Measurements from ENCODE around the gene TMEM167B.

Gene TMEM167B

GRCh38 chr1:109136766-109137165 is 46.2 kb downstream of the TMEM167B start:
- no peak overlapping the region for H2BK5ac ChIP-seq (ENCODE audit: low read length)

GRCh38 chr1:109137958-109138357 is 47.4 kb downstream of the TMEM167B start:
- H3K4me2 ChIP-seq (ENCODE audit: insufficient read depth, low read length, poor library complexity, severe bottlenecking) = no peak overlapping the region
- H2AFZ ChIP-seq (ENCODE audit: low read length) = no peak overlapping the region
- H3K27me3 ChIP-seq (ENCODE audit: control insufficient read depth in 3 of 3, insufficient read depth in 3 of 3, low read depth in 1 of 3, low read length in 3 of 3) = peaks cover 0 to 2% (median 0%) of the 10 kb centered on the region in 3 experiments
- H2BK15ac ChIP-seq (ENCODE audit: low read length) = no peak overlapping the region
- no peak overlapping the region for H3K4me3 ChIP-seq (ENCODE audit: low read length in 2 of 2)
- H3K14ac ChIP-seq (ENCODE audit: low read length) = no peak overlapping the region
- no peak overlapping the region for H2BK120ac ChIP-seq (ENCODE audit: low read depth, low read length)
- no CpG with 5 or more reads among the region's 3 CpGs for WGBS, 2 donors (ENCODE audit: extremely low coverage in 2 of 2, insufficient read length in 2 of 2, insufficient replicate concordance in 1 of 2)
- no peak overlapping the region for H3K4ac ChIP-seq (ENCODE audit: low read length)
- no peak overlapping the region for H3K9ac ChIP-seq (ENCODE audit: low read depth, low read length, poor library complexity)
- no peak overlapping the region for H3K18ac ChIP-seq (ENCODE audit: low read length)
- H2BK12ac ChIP-seq (ENCODE audit: low read length) = no peak overlapping the region
- peaks cover 0 to 3% of the 10 kb centered on the region in 2 donors for H3K4me1 ChIP-seq (ENCODE audit: control insufficient read depth in 2 of 2, insufficient read depth in 1 of 2, low read depth in 1 of 2, low read length in 2 of 2)
- H3K27ac ChIP-seq (replicated peaks; ENCODE audit: low read length) = no peak overlapping the region
- DNase-seq (ENCODE audit: low spot score) = no peak
- no peak overlapping the region for H3K23ac ChIP-seq (ENCODE audit: low read depth, low read length, poor library complexity)
- no peak overlapping the region for H4K8ac ChIP-seq (ENCODE audit: low read depth, low read length)
- H4K91ac ChIP-seq (ENCODE audit: low read depth, low read length, poor library complexity) = no peak overlapping the region
- no peaks in the 10 kb centered on the region for H3K79me1 ChIP-seq (ENCODE audit: low read depth, low read length)
- no peak overlapping the region for H2AK5ac ChIP-seq (ENCODE audit: low read depth, low read length)
- H3K36me3 ChIP-seq (replicated peaks in 1 of 2; ENCODE audit: control insufficient read depth in 2 of 2, insufficient read depth in 2 of 2, low read length in 2 of 2) = no peaks in the 10 kb centered on the region
- no peaks in the 10 kb centered on the region for H3K9me3 ChIP-seq (replicated peaks in 1 of 2; ENCODE audit: control insufficient read depth in 2 of 2, insufficient read depth in 1 of 2, low read depth in 1 of 2, low read length in 2 of 2)
- H2BK5ac ChIP-seq (ENCODE audit: low read length) = no peak overlapping the region

More at GRCh38 chr1:109136766-109137165, 46.2 kb downstream of the TMEM167B start:
- H3K14ac ChIP-seq (ENCODE audit: low read length) = no peak overlapping the region
- no peak overlapping the region for H2BK12ac ChIP-seq (ENCODE audit: low read length)
- H3K36me3 ChIP-seq (replicated peaks in 1 of 2; ENCODE audit: control insufficient read depth in 2 of 2, insufficient read depth in 2 of 2, low read length in 2 of 2) = no peaks in the 10 kb centered on the region
- no peaks in the 10 kb centered on the region for H3K9me3 ChIP-seq (replicated peaks in 1 of 2; ENCODE audit: control insufficient read depth in 2 of 2, insufficient read depth in 1 of 2, low read depth in 1 of 2, low read length in 2 of 2)
- no peak overlapping the region for H3K4me2 ChIP-seq (ENCODE audit: insufficient read depth, low read length, poor library complexity, severe bottlenecking)
- no peak overlapping the region for H2BK15ac ChIP-seq (ENCODE audit: low read length)
- no peak overlapping the region for H2AK5ac ChIP-seq (ENCODE audit: low read depth, low read length)
- no peaks in the 10 kb centered on the region for H3K79me1 ChIP-seq (ENCODE audit: low read depth, low read length)
- H3K4me1 ChIP-seq (ENCODE audit: control insufficient read depth in 2 of 2, insufficient read depth in 1 of 2, low read depth in 1 of 2, low read length in 2 of 2) = peaks cover 0 to 3% of the 10 kb centered on the region in 2 donors
- no peak for DNase-seq (ENCODE audit: low spot score)
- H4K91ac ChIP-seq (ENCODE audit: low read depth, low read length, poor library complexity) = no peak overlapping the region
- no peak overlapping the region for H3K23ac ChIP-seq (ENCODE audit: low read depth, low read length, poor library complexity)
- H3K27ac ChIP-seq (replicated peaks; ENCODE audit: low read length) = no peak overlapping the region
- no CpG with 5 or more reads among the region's 6 CpGs for WGBS, 2 donors (ENCODE audit: extremely low coverage in 2 of 2, insufficient read length in 2 of 2, insufficient replicate concordance in 1 of 2)
- no peak overlapping the region for H3K4me3 ChIP-seq (ENCODE audit: low read length in 2 of 2)
- H3K27me3 ChIP-seq (ENCODE audit: control insufficient read depth in 3 of 3, insufficient read depth in 3 of 3, low read depth in 1 of 3, low read length in 3 of 3) = peaks cover 0 to 2% (median 0%) of the 10 kb centered on the region in 3 experiments
- no peak overlapping the region for H3K4ac ChIP-seq (ENCODE audit: low read length)
- no peak overlapping the region for H3K9ac ChIP-seq (ENCODE audit: low read depth, low read length, poor library complexity)
- H2AFZ ChIP-seq (ENCODE audit: low read length) = peak overlapping the region; percentile 22
- no peak overlapping the region for H2BK120ac ChIP-seq (ENCODE audit: low read depth, low read length)
- H4K8ac ChIP-seq (ENCODE audit: low read depth, low read length) = no peak overlapping the region
- no peak overlapping the region for H3K18ac ChIP-seq (ENCODE audit: low read length)

GRCh38 chr1:109138358-109138757 is 47.8 kb downstream of the TMEM167B start:
- H4K8ac ChIP-seq (ENCODE audit: low read depth, low read length) = no peak overlapping the region
- H2BK15ac ChIP-seq (ENCODE audit: low read length) = no peak overlapping the region
- H3K79me1 ChIP-seq (ENCODE audit: low read depth, low read length) = no peaks in the 10 kb centered on the region
- no peak overlapping the region for H3K4me3 ChIP-seq (ENCODE audit: low read length in 2 of 2)
- H2AFZ ChIP-seq (ENCODE audit: low read length) = no peak overlapping the region
- H3K9me3 ChIP-seq (replicated peaks in 1 of 2; ENCODE audit: control insufficient read depth in 2 of 2, insufficient read depth in 1 of 2, low read depth in 1 of 2, low read length in 2 of 2) = no peaks in the 10 kb centered on the region
- no peak overlapping the region for H4K91ac ChIP-seq (ENCODE audit: low read depth, low read length, poor library complexity)
- no peak overlapping the region for H2AK5ac ChIP-seq (ENCODE audit: low read depth, low read length)
- no peak overlapping the region for H3K18ac ChIP-seq (ENCODE audit: low read length)
- no peak overlapping the region for H2BK5ac ChIP-seq (ENCODE audit: low read length)
- H3K27me3 ChIP-seq (ENCODE audit: control insufficient read depth in 3 of 3, insufficient read depth in 3 of 3, low read depth in 1 of 3, low read length in 3 of 3) = peaks cover 0 to 2% (median 0%) of the 10 kb centered on the region in 3 experiments
- no peaks in the 10 kb centered on the region for H3K36me3 ChIP-seq (replicated peaks in 1 of 2; ENCODE audit: control insufficient read depth in 2 of 2, insufficient read depth in 2 of 2, low read length in 2 of 2)
- no peak for DNase-seq (ENCODE audit: low spot score)
- H3K23ac ChIP-seq (ENCODE audit: low read depth, low read length, poor library complexity) = no peak overlapping the region
- H2BK12ac ChIP-seq (ENCODE audit: low read length) = no peak overlapping the region
- H3K9ac ChIP-seq (ENCODE audit: low read depth, low read length, poor library complexity) = no peak overlapping the region
- H3K4me2 ChIP-seq (ENCODE audit: insufficient read depth, low read length, poor library complexity, severe bottlenecking) = no peak overlapping the region
- H3K4ac ChIP-seq (ENCODE audit: low read length) = no peak overlapping the region
- no peak overlapping the region for H3K27ac ChIP-seq (replicated peaks; ENCODE audit: low read length)
- no peak overlapping the region for H3K14ac ChIP-seq (ENCODE audit: low read length)
- no CpG with 5 or more reads among the region's 3 CpGs for WGBS, 2 donors (ENCODE audit: extremely low coverage in 2 of 2, insufficient read length in 2 of 2, insufficient replicate concordance in 1 of 2)
- H3K4me1 ChIP-seq (ENCODE audit: control insufficient read depth in 2 of 2, insufficient read depth in 1 of 2, low read depth in 1 of 2, low read length in 2 of 2) = peaks cover 0 to 3% of the 10 kb centered on the region in 2 donors
- no peak overlapping the region for H2BK120ac ChIP-seq (ENCODE audit: low read depth, low read length)

GRCh38 chr1:109140392-109140791 is 49.8 kb downstream of the TMEM167B start:
- H3K4ac ChIP-seq (ENCODE audit: low read length) = no peak overlapping the region
- no peak overlapping the region for H2AFZ ChIP-seq (ENCODE audit: low read length)
- no peak overlapping the region for H4K8ac ChIP-seq (ENCODE audit: low read depth, low read length)
- no CpG with 5 or more reads among the region's 3 CpGs for WGBS, 2 donors (ENCODE audit: extremely low coverage in 2 of 2, insufficient read length in 2 of 2, insufficient replicate concordance in 1 of 2)
- no peak overlapping the region for H3K27ac ChIP-seq (replicated peaks; ENCODE audit: low read length)
- H3K23ac ChIP-seq (ENCODE audit: low read depth, low read length, poor library complexity) = no peak overlapping the region
- no peak overlapping the region for H3K18ac ChIP-seq (ENCODE audit: low read length)
- H3K4me2 ChIP-seq (ENCODE audit: insufficient read depth, low read length, poor library complexity, severe bottlenecking) = no peak overlapping the region
- DNase-seq (ENCODE audit: low spot score) = no peak
- H3K9me3 ChIP-seq (replicated peaks in 1 of 2; ENCODE audit: control insufficient read depth in 2 of 2, insufficient read depth in 1 of 2, low read depth in 1 of 2, low read length in 2 of 2) = no peaks in the 10 kb centered on the region
- H2BK5ac ChIP-seq (ENCODE audit: low read length) = no peak overlapping the region
- H3K79me1 ChIP-seq (ENCODE audit: low read depth, low read length) = no peaks in the 10 kb centered on the region
- H3K27me3 ChIP-seq (ENCODE audit: control insufficient read depth in 3 of 3, insufficient read depth in 3 of 3, low read depth in 1 of 3, low read length in 3 of 3) = peaks cover 0 to 2% (median 0%) of the 10 kb centered on the region in 3 experiments
- no peak overlapping the region for H3K4me3 ChIP-seq (ENCODE audit: low read length in 2 of 2)
- no peak overlapping the region for H3K14ac ChIP-seq (ENCODE audit: low read length)
- no peak overlapping the region for H2BK120ac ChIP-seq (ENCODE audit: low read depth, low read length)
- no peaks in the 10 kb centered on the region for H3K36me3 ChIP-seq (replicated peaks in 1 of 2; ENCODE audit: control insufficient read depth in 2 of 2, insufficient read depth in 2 of 2, low read length in 2 of 2)
- no peak overlapping the region for H2BK15ac ChIP-seq (ENCODE audit: low read length)
- no peak overlapping the region for H2AK5ac ChIP-seq (ENCODE audit: low read depth, low read length)
- H4K91ac ChIP-seq (ENCODE audit: low read depth, low read length, poor library complexity) = no peak overlapping the region
- H3K4me1 ChIP-seq (ENCODE audit: control insufficient read depth in 2 of 2, insufficient read depth in 1 of 2, low read depth in 1 of 2, low read length in 2 of 2) = peaks cover 0 to 3% of the 10 kb centered on the region in 2 donors
- no peak overlapping the region for H2BK12ac ChIP-seq (ENCODE audit: low read length)
- no peak overlapping the region for H3K9ac ChIP-seq (ENCODE audit: low read depth, low read length, poor library complexity)

Data from neuronal stem cell (in vitro differentiated cells).